ENCODE data around the gene CSNK1E. TPM values are rescaled to one million over a fixed set of nuclear protein-coding genes. Genes with fewer than 3 reads are reported as not detected.

Gene CSNK1E
- total and polyA plus RNA-seq, 9 of the 15 experiments (the other 6 are each of a cell fraction or from before 2014, with no cell fraction given), result 2.7 to 70.0 (median 41.3) TPM

DNA sequence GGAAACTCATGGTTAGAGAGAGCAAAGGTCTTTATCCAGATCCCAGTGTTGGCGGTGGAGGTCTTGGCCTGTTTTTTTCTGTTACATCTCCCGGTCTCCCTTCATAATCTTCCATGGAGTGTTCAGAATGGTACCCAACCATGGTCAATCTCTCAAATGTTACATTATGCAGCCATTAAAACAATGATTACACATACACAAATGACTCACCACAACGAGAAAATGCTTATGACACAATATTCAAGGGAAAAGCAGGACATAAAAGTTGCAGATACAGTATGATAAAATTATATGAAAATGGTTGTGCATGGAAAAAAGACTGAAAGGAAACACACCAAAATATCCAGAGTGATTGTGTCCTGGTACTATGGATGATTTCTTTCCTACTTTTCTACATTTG is 17.8 kb upstream of the CSNK1E start (continued):
- TF ChIP-seq, protein P1, sequence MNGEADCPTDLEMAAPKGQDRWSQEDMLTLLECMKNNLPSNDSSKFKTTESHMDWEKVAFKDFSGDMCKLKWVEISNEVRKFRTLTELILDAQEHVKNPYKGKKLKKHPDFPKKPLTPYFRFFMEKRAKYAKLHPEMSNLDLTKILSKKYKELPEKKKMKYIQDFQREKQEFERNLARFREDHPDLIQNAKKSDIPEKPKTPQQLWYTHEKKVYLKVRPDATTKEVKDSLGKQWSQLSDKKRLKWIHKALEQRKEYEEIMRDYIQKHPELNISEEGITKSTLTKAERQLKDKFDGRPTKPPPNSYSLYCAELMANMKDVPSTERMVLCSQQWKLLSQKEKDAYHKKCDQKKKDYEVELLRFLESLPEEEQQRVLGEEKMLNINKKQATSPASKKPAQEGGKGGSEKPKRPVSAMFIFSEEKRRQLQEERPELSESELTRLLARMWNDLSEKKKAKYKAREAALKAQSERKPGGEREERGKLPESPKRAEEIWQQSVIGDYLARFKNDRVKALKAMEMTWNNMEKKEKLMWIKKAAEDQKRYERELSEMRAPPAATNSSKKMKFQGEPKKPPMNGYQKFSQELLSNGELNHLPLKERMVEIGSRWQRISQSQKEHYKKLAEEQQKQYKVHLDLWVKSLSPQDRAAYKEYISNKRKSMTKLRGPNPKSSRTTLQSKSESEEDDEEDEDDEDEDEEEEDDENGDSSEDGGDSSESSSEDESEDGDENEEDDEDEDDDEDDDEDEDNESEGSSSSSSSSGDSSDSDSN (IDR thresholded peaks at IDR 0.05; ENCODE audit: borderline replicate concordance in 1 of 2, low read depth in 2 of 2, low read length in 2 of 2), result no peak
- TF ChIP-seq JUND (IDR thresholded peaks at IDR 0.05; ENCODE audit: borderline replicate concordance, low read depth, low read length) (no peak), JUND (tag; IDR thresholded peaks at IDR 0.05; ENCODE audit: borderline replicate concordance, low read depth, low read length) (no peak)
- TF ChIP-seq, protein P2, sequence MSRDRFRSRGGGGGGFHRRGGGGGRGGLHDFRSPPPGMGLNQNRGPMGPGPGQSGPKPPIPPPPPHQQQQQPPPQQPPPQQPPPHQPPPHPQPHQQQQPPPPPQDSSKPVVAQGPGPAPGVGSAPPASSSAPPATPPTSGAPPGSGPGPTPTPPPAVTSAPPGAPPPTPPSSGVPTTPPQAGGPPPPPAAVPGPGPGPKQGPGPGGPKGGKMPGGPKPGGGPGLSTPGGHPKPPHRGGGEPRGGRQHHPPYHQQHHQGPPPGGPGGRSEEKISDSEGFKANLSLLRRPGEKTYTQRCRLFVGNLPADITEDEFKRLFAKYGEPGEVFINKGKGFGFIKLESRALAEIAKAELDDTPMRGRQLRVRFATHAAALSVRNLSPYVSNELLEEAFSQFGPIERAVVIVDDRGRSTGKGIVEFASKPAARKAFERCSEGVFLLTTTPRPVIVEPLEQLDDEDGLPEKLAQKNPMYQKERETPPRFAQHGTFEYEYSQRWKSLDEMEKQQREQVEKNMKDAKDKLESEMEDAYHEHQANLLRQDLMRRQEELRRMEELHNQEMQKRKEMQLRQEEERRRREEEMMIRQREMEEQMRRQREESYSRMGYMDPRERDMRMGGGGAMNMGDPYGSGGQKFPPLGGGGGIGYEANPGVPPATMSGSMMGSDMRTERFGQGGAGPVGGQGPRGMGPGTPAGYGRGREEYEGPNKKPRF (IDR thresholded peaks at IDR 0.05; ENCODE audit: low read depth, low read length), result no peak

DNA sequence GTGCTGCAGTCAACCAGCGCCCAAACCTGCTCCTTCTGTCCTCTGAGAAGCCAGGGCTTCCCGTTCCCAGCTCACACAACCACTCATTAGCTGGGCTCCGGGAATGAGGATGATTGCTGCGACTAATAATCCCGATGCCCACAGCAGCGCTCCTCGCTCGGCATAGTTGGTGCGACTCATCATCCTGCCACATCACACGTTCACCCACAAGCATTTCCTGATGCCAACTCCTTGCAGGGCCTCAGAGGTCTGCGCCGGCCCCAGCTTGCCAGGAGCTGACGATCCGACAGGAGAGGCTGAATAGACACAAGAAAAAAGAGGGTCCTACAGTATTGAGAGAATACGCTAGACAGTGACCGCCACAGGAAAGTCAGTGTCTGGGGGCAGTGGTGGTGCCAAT is 10.6 kb upstream of the CSNK1E start:
- BruUV-seq (replicated peaks), result no TSS peak
- no peak for ATAC-seq
- intact Hi-C loops (cut with micrococcal nuclease) (no loop called here), in situ Hi-C loops (cut with MboI) (no loop called here)
- 55% methylated on average over 15 of the region's 16 CpGs for whole genome bisulfite sequencing (ENCODE audit: insufficient coverage, low coverage, missing lambda C conversion rate)
- no peaks in the 10 kb centered on the region for H3K36me3 ChIP-seq (ENCODE audit: control insufficient read depth, insufficient read depth, low read length)
- no peaks in the 10 kb centered on the region for H3K9me3 ChIP-seq (replicated peaks; ENCODE audit: control insufficient read depth, insufficient read depth, low read depth, low read length)
- peak overlapping the region in 1 of 2 experiments; percentile 0; a peak in 1 of 4 replicates for H3K9ac ChIP-seq (ENCODE audit: insufficient read depth in 1 of 2, low read depth in 2 of 2, low read length in 2 of 2)
- H3K4me3 ChIP-seq, result no peak overlapping the region
- H3K27me3 ChIP-seq (ENCODE audit: control insufficient read depth in 2 of 2, insufficient read depth in 2 of 2, low read length in 2 of 2), result no peaks in the 10 kb centered on the region
- POLR2A ChIA-PET, result interaction anchor here (0.6 kb wide), 1 partner anchor 63 kb away, joined by 3 read pairs; no protein-coding TSS in a partner anchor
- no peak for DNase-seq (ENCODE audit: extremely low read depth in 1 of 4, low spot score in 3 of 4)
- FAIRE-seq, result no peak
- no peaks in the 10 kb centered on the region for H3K79me2 ChIP-seq (ENCODE audit: control insufficient read depth, insufficient read depth, low read length)
- no peaks in the 10 kb centered on the region for H3K4me1 ChIP-seq (replicated peaks in 1 of 2; ENCODE audit: control insufficient read depth in 2 of 2, insufficient read depth in 2 of 2, low read length in 2 of 2)
- no peaks in the 10 kb centered on the region for H4K20me1 ChIP-seq (replicated peaks; ENCODE audit: control insufficient read depth, insufficient read depth, low read length)
- H3K9me1 ChIP-seq (ENCODE audit: control insufficient read depth, insufficient read depth, low read length), result no peaks in the 10 kb centered on the region
- H2AFZ ChIP-seq (ENCODE audit: low read depth, low read length), result no peak overlapping the region
- no peak overlapping the region for H3K4me2 ChIP-seq (ENCODE audit: insufficient read depth, low read length)
- H3K27ac ChIP-seq (ENCODE audit: extremely low read depth, low read depth, low read length), result no peak overlapping the region
- CTCF ChIA-PET (ENCODE audit: low intra/inter-chr PET ratio), result no interaction called here
- no peak for TF ChIP-seq CBFB (CRISPR knock-in tag; IDR thresholded peaks at IDR 0.05)
- no peak for TF ChIP-seq NR4A1 (CRISPR knock-in tag; IDR thresholded peaks at IDR 0.05)
- no peak for TF ChIP-seq NR4A1 (tag; IDR thresholded peaks at IDR 0.05)
- TF ChIP-seq USF2 (CRISPR knock-in tag; IDR thresholded peaks at IDR 0.05), result no peak
- TF ChIP-seq ZNF133 (CRISPR knock-in tag; IDR thresholded peaks at IDR 0.05), result no peak
- TF ChIP-seq ZKSCAN8 (CRISPR knock-in tag; IDR thresholded peaks at IDR 0.05), result no peak
- TF ChIP-seq, protein P3, sequence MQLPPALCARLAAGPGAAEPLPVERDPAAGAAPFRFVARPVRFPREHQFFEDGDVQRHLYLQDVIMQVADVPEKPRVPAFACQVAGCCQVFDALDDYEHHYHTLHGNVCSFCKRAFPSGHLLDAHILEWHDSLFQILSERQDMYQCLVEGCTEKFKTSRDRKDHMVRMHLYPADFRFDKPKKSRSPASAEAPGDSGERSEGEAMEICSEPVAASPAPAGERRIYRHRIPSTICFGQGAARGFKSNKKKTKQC (CRISPR knock-in tag; IDR thresholded peaks at IDR 0.05), result no peak
- TF ChIP-seq SUPT5H (IDR thresholded peaks at IDR 0.05), result no peak
- no peak for TF ChIP-seq GATAD2B (IDR thresholded peaks at IDR 0.05; ENCODE audit: borderline replicate concordance)
